ENCODE measurements around the gene PROS1. TPM values are rescaled to one million over a fixed set of nuclear protein-coding genes. Genes with fewer than 3 reads are reported as not detected.

The PROS1 gene
- total RNA-seq, 1 donor from 2014 or later = 19.8 TPM

DNA sequence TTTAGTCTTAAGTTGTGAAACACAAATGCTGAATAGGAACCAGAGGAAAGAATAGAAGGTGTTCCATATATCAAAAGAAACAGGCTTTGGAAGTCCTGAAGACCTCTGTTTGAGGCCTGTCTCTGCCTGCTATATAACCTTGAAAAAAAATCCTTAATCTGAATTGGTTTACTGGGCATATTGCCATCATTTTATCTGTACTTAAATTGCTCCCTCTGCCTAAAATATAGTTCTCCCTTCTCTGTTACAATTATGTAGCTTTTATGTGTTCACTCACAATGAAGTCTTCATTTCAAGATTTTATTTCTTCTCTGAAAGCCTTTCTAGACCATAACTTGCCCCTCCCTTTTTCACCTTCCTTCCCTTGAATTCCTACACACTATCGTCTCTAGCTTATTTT is 27.5 kb upstream of the PROS1 start:
- Mint-ChIP-seq H3K4me1 (ENCODE audit: unreplicated experiment) (no peaks in the 10 kb centered on the region), H3K27ac (ENCODE audit: unreplicated experiment) (no peak overlapping the region), H3K27me3 (ENCODE audit: unreplicated experiment) (no peaks in the 10 kb centered on the region), H3K4me3 (ENCODE audit: unreplicated experiment) (no peak overlapping the region), H3K9me3 (ENCODE audit: unreplicated experiment) (no peaks in the 10 kb centered on the region), H3K36me3 (ENCODE audit: low read depth, unreplicated experiment) (peaks cover 4% of the 10 kb centered on the region)
- DNase-seq (ENCODE audit: low spot score) = no peak
- TF ChIP-seq, protein P1, sequence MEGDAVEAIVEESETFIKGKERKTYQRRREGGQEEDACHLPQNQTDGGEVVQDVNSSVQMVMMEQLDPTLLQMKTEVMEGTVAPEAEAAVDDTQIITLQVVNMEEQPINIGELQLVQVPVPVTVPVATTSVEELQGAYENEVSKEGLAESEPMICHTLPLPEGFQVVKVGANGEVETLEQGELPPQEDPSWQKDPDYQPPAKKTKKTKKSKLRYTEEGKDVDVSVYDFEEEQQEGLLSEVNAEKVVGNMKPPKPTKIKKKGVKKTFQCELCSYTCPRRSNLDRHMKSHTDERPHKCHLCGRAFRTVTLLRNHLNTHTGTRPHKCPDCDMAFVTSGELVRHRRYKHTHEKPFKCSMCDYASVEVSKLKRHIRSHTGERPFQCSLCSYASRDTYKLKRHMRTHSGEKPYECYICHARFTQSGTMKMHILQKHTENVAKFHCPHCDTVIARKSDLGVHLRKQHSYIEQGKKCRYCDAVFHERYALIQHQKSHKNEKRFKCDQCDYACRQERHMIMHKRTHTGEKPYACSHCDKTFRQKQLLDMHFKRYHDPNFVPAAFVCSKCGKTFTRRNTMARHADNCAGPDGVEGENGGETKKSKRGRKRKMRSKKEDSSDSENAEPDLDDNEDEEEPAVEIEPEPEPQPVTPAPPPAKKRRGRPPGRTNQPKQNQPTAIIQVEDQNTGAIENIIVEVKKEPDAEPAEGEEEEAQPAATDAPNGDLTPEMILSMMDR (IDR thresholded peaks at IDR 0.05; ENCODE audit: unreplicated experiment) = no peak

DNA sequence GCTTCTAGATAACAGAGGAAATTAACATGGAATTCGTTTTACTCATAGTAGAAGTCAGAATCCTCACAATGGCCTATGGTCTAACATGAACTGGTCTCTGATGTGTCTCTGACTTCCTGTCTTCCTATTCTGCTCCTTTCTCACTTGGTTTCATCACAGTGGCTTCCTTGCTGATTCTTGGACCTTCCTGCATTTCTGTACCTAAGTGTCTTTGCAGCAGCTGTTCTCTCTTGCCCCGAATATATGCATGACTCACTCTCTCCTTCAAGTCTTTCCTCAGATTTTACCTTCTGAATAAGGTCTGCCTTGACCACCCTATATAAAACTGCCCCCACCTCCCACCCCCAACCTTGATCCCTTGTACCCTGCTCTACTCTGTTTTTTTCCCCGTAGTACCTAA is 20.4 kb upstream of the PROS1 start:
- H3K27ac Mint-ChIP-seq (ENCODE audit: unreplicated experiment) = peak overlapping the region; percentile 7
- H3K27me3 Mint-ChIP-seq (ENCODE audit: unreplicated experiment) = no peaks in the 10 kb centered on the region
- H3K36me3 Mint-ChIP-seq (ENCODE audit: low read depth, unreplicated experiment) = peaks cover 4% of the 10 kb centered on the region
- TF ChIP-seq, protein P1 (IDR thresholded peaks at IDR 0.05; ENCODE audit: unreplicated experiment) = no peak
- H3K9me3 Mint-ChIP-seq (ENCODE audit: unreplicated experiment) = no peaks in the 10 kb centered on the region
- no peak overlapping the region for H3K4me3 Mint-ChIP-seq (ENCODE audit: unreplicated experiment)
- H3K4me1 Mint-ChIP-seq (ENCODE audit: unreplicated experiment) = peaks cover 15% of the 10 kb centered on the region
- no peak for DNase-seq (ENCODE audit: low spot score)

DNA sequence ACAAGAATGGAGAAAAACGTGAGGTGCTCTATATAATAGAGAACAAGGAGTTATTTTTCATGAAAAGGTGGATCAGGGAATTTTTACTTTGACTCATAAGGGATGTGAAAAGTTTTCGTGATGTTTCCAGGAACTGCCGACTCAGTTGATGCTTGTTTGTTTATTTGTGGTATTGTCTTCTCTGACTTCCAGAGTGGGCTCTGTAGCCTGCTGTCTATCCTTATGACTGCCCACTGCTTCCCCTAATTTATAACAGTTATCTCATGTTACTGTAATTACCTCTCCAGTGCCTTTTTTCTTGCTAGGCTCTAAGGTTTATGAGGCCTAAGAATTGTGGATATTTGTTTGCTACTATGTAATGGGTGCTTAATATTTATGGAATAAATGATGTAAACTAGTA is 18.5 kb upstream of the PROS1 start:
- Mint-ChIP-seq H3K9me3 (ENCODE audit: unreplicated experiment) (no peaks in the 10 kb centered on the region), H3K4me3 (ENCODE audit: unreplicated experiment) (peak overlapping the region; percentile 52), H3K36me3 (ENCODE audit: low read depth, unreplicated experiment) (peaks cover 4% of the 10 kb centered on the region), H3K27me3 (ENCODE audit: unreplicated experiment) (no peaks in the 10 kb centered on the region), H3K27ac (ENCODE audit: unreplicated experiment) (peak overlapping the region; percentile 64), H3K4me1 (ENCODE audit: unreplicated experiment) (peaks cover 28% of the 10 kb centered on the region)
- DNase-seq (ENCODE audit: low spot score) = no peak
- TF ChIP-seq, protein P1 (IDR thresholded peaks at IDR 0.05; ENCODE audit: unreplicated experiment) = no peak

DNA sequence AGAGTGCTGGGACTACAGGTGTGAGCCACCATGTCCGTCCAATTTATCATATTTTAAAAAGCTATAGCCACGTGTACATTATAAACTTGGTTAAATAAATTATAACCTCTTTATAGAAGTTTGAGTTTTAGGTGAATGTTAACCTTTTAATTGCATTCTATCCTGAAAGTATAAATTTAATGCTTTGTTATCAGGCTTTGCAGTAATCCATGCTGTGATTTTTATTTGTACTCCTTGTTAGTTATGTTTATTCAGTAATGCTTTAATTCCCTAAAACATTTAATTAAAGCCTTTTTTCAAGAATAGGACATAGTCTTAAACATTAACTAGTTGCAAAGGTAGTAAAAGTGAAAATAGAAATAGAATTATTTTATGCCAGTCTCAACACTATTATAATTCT is 17.9 kb upstream of the PROS1 start:
- no peaks in the 10 kb centered on the region for H3K9me3 Mint-ChIP-seq (ENCODE audit: unreplicated experiment)
- H3K27me3 Mint-ChIP-seq (ENCODE audit: unreplicated experiment) = no peaks in the 10 kb centered on the region
- TF ChIP-seq, protein P1 (IDR thresholded peaks at IDR 0.05; ENCODE audit: unreplicated experiment) = no peak
- H3K27ac Mint-ChIP-seq (ENCODE audit: unreplicated experiment) = no peak overlapping the region
- H3K4me1 Mint-ChIP-seq (ENCODE audit: unreplicated experiment) = peaks cover 28% of the 10 kb centered on the region
- H3K4me3 Mint-ChIP-seq (ENCODE audit: unreplicated experiment) = no peak overlapping the region
- H3K36me3 Mint-ChIP-seq (ENCODE audit: low read depth, unreplicated experiment) = peaks cover under 1% of the 10 kb centered on the region
- DNase-seq (ENCODE audit: low spot score) = no peak

DNA sequence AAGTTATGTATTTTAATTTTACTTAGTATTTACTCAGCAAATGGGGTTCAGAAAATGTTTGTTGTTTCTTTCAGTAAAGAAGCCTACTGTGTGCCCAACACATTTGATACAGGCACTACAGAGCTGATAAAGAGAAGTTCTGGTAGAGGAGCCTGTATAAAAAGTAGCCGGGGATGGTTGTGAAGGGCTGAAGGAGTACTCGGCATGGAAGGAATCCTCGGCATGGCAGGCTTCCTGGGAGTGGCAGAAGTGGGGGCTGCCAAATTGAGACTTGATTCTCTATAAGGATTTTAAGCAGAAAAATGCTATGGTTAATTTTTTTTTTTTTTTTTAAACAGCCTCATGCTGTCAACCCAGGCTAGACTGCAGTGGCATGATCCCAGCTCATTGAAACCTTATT is 15.5 kb upstream of the PROS1 start:
- TF ChIP-seq, protein P1 (IDR thresholded peaks at IDR 0.05; ENCODE audit: unreplicated experiment) = no peak
- Mint-ChIP-seq H3K4me3 (ENCODE audit: unreplicated experiment) (no peak overlapping the region), H3K4me1 (ENCODE audit: unreplicated experiment) (peaks cover 29% of the 10 kb centered on the region), H3K9me3 (ENCODE audit: unreplicated experiment) (no peaks in the 10 kb centered on the region), H3K27ac (ENCODE audit: unreplicated experiment) (no peak overlapping the region), H3K27me3 (ENCODE audit: unreplicated experiment) (no peaks in the 10 kb centered on the region), H3K36me3 (ENCODE audit: low read depth, unreplicated experiment) (no peaks in the 10 kb centered on the region)
- DNase-seq (ENCODE audit: low spot score) = no peak
